Liver (tissue), 9 donors: ENCODE measurements around the gene NAT14. TPM values are rescaled to one million over a fixed set of nuclear protein-coding genes. Genes with fewer than 3 reads are reported as not detected.

ENCODE experiments used
- DNase-seq: peaks from one replicate; pipeline ENCODE4 v3.0.0-alpha.2; 2017; ENCODE audit warnings: low spot score
- H3K27ac ChIP-seq, 2 donors: one replicate each; pipeline ENCODE4 v1.7.0; 2013; ENCODE audit warnings: inconsistent platforms in 2 of 2, low read length in 2 of 2, control low read depth in 1 of 2, low read depth in 1 of 2, mild to moderate bottlenecking in 1 of 2
- H3K27me3 ChIP-seq, 4 donors: one replicate each; pipeline versions ENCODE4 v1.6.1 to v1.7.0; 2013; ENCODE audit warnings: low read length in 3 of 4, inconsistent platforms in 1 of 4, mild to moderate bottlenecking in 1 of 4, moderate library complexity in 1 of 4; ENCODE audit not compliant: control insufficient read depth in 4 of 4, insufficient read depth in 4 of 4
- H3K36me3 ChIP-seq, 4 donors: one replicate each; pipeline versions ENCODE4 v1.6.1 to v1.7.0; 2013; ENCODE audit warnings: low read length in 3 of 4, mild to moderate bottlenecking in 3 of 4, low read depth in 1 of 4, moderate library complexity in 1 of 4; ENCODE audit not compliant: control insufficient read depth in 4 of 4, insufficient read depth in 3 of 4
- H3K4me1 ChIP-seq, 4 donors: one replicate each; pipeline versions ENCODE4 v1.6.1 to v1.7.0; 2013; ENCODE audit warnings: low read length in 3 of 4, mild to moderate bottlenecking in 3 of 4, moderate library complexity in 1 of 4; ENCODE audit not compliant: control insufficient read depth in 4 of 4, insufficient read depth in 4 of 4
- H3K4me3 ChIP-seq, 3 donors: one replicate each; pipeline versions ENCODE4 v1.6.1 to v1.7.0; 2013; ENCODE audit warnings: low read length in 3 of 3, control low read depth in 1 of 3, low read depth in 1 of 3, mild to moderate bottlenecking in 1 of 3
- H3K9ac ChIP-seq, 2 donors: one replicate each; pipeline ENCODE4 v1.7.0; 2013; ENCODE audit warnings: low read length in 2 of 2, mild to moderate bottlenecking in 2 of 2, moderate library complexity in 2 of 2, control low read depth in 1 of 2, low read depth in 1 of 2
- H3K9me3 ChIP-seq, 4 donors: one replicate each; pipeline versions ENCODE4 v1.6.1 to v1.7.0; 2013; ENCODE audit warnings: low read length in 3 of 4; ENCODE audit not compliant: control insufficient read depth in 4 of 4
- CTCF ChIP-seq: fragments of 150-350 bp; IDR thresholded peaks from 2 replicates; pipeline ENCODE4 v1.5.1; 2017; ENCODE audit warnings: improper control_type of control experiment, low read depth, low read length; ENCODE audit not compliant: missing input control
- EGR1 ChIP-seq, 2 donors: IDR thresholded peaks; 2 replicates each; pipeline ENCODE4 v1.6.1; 2016 to 2018; ENCODE audit warnings: antibody characterized with exemption in 2 of 2, low read depth in 2 of 2
- HNF4G ChIP-seq: IDR thresholded peaks from 2 replicates; pipeline ENCODE4 v1.6.1; 2016; ENCODE audit warnings: antibody characterized with exemption
- JUND ChIP-seq, 2 donors: IDR thresholded peaks; 2 replicates each; pipeline ENCODE4 v1.6.1; 2016; ENCODE audit warnings: antibody characterized with exemption in 2 of 2
- RAD21 ChIP-seq, 2 donors: IDR thresholded peaks; 2 replicates each; pipeline ENCODE4 v1.6.1; 2016; ENCODE audit warnings: antibody characterized with exemption in 2 of 2, mild to moderate bottlenecking in 2 of 2
- SP1 ChIP-seq: IDR thresholded peaks from 2 replicates; pipeline ENCODE4 v1.6.1; 2018; ENCODE audit warnings: antibody characterized with exemption, mild to moderate bottlenecking
- YY1 ChIP-seq: IDR thresholded peaks from 2 replicates; pipeline ENCODE4 v1.6.1; 2016; ENCODE audit warnings: antibody characterized with exemption, mild to moderate bottlenecking
- ZBTB33 ChIP-seq: IDR thresholded peaks from 2 replicates; pipeline ENCODE4 v1.6.1; 2016; ENCODE audit warnings: antibody characterized with exemption
- WGBS: extraction: QIAGEN DNeasy Blood & Tissue Kit; methylation state at CpG from one replicate; pipeline ENCODE4 v1.1.7; 2013; 5-methylcytosine and 5-hydroxymethylcytosine counted together
- polyA plus RNA-seq, 2 donors: library from polyadenylated mRNA; stranded (reverse) in 1 of 2; unstranded in 1 of 2; fragments of 200-250 nt in 1 of 2; fragments of >200 nt in 1 of 2; fragmentation: Nextera tagmentation in 1 of 2; extraction: Ambion mirVana in 1 of 2; gene quantifications; one replicate each; pipeline versions ENCODE4 v1.2.1 to v1.2.3, GENCODE V29; 2013 to 2015
- total RNA-seq, 2 donors: library from RNA; depleted of rRNA; stranded (reverse); fragments of >200 nt; gene quantifications; one replicate each; pipeline ENCODE4 v1.2.3, GENCODE V29; 2014
- donor health status: healthy.
- donor health status: healthy.
- donor health status: healthy.
- donor health status: healthy.
- donor health status: healthy.

The NAT14 gene
- total and polyA plus RNA-seq, 4 donors: 1.4 to 3.7 (median 3.0) TPM

DNA sequence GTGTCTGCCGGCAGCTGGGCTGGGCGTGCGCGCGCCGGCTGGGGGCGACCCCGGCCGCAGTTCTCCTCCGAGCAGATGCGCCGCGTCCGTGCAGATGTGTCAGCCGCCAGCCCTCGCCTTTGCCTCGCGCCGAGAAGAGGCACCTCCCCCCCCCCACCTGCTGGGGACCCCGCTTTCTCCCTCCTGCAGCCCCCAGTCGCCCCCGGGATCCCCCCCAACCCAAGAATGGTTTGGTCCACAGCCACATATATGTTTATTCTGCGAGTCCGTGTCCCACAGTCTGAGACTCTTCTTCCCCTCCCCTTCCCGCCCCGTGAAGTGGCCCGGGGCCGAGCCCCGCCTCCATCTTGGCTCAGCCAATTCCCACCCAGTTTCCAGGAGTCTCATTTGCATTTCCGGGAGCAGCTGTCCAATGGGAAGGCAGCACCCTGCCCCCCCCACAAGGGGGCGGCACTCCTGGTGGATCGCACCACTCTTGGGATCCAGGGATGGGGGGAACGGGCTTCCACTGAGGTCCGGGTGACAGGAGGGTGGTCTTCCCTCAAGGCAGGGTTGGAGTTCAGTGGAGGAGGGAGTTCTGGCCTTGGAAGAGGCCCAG is 32.1 kb upstream of the NAT14 start:
- Histone ChIP-seq H3K36me3 (peaks cover 0 to 13% (median 4%) of the 10 kb centered on the region in 4 donors), H3K4me1 (peaks cover 0 to 2% (median 0%) of the 10 kb centered on the region in 4 donors), H3K4me3 (no peak overlapping the region), H3K9ac (no peak overlapping the region), H3K27me3 (no peaks in the 10 kb centered on the region), H3K27ac (no peak overlapping the region), H3K9me3 (no peaks in the 10 kb centered on the region)
- DNase-seq: peak; percentile 84
- WGBS: 44% methylated on average over 34 of the region's 34 CpGs
- TF ChIP-seq EGR1 (IDR thresholded peaks at IDR 0.05; ENCODE audit: low read depth in 2 of 2) (no peak), ZBTB33 (no peak), SP1 (peak; percentile 20), RAD21 (IDR thresholded peaks at IDR 0.05) (no peak)

GRCh38 chr19:55453511-55454260 is 31.3 kb upstream of the NAT14 start:
- no peak overlapping the region for H3K27ac ChIP-seq
- H3K27me3 ChIP-seq: no peaks in the 10 kb centered on the region
- 89% methylated on average over 12 of the region's 12 CpGs for WGBS
- peaks cover 0 to 13% (median 4%) of the 10 kb centered on the region in 4 donors for H3K36me3 ChIP-seq
- TF ChIP-seq JUND (IDR thresholded peaks at IDR 0.05) (no peak), HNF4G (no peak)
- H3K9me3 ChIP-seq: no peaks in the 10 kb centered on the region
- peaks cover 0 to 2% (median under 1%) of the 10 kb centered on the region in 4 donors for H3K4me1 ChIP-seq
- no peak overlapping the region for H3K9ac ChIP-seq
- H3K4me3 ChIP-seq: no peak overlapping the region
- no peak for DNase-seq

GRCh38 chr19:55454787-55455243 is 30.2 kb upstream of the NAT14 start:
- H3K9ac ChIP-seq: no peak overlapping the region
- peaks cover 6 to 8% (median 7%) of the 10 kb centered on the region in 4 donors for H3K4me1 ChIP-seq
- H3K27ac ChIP-seq: no peak overlapping the region
- peak; percentile 65 for DNase-seq
- peak; percentile 37 for TF ChIP-seq CTCF
- TF ChIP-seq YY1: no peak
- H3K27me3 ChIP-seq: no peaks in the 10 kb centered on the region
- 82% methylated on average over 14 of the region's 14 CpGs for WGBS
- H3K4me3 ChIP-seq: no peak overlapping the region
- peaks cover 0 to 13% (median 4%) of the 10 kb centered on the region in 4 donors for H3K36me3 ChIP-seq
- H3K9me3 ChIP-seq: no peaks in the 10 kb centered on the region
